Nephron progenitor cell (in vitro differentiated cells): ENCODE data around the gene AGR3.

Source experiments
- DNase-seq: peaks from one replicate; pipeline ENCODE4 v3.0.0; 2021
- H3K27ac Mint-ChIP-seq: 2 replicates; pipeline ENCODE4 v1.8.0; 2021; ENCODE audit warnings: mild to moderate bottlenecking, moderate library complexity, mixed read lengths
- H3K27me3 Mint-ChIP-seq: 2 replicates; pipeline ENCODE4 v1.8.0; 2021; ENCODE audit warnings: mild to moderate bottlenecking, low read depth, mixed read lengths; ENCODE audit not compliant: poor library complexity
- H3K36me3 Mint-ChIP-seq: 2 replicates; pipeline ENCODE4 v1.8.0; 2021; ENCODE audit warnings: low read depth, mixed read lengths
- H3K4me1 Mint-ChIP-seq: 2 replicates; pipeline ENCODE4 v1.8.0; 2021; ENCODE audit warnings: mixed read lengths
- H3K4me3 Mint-ChIP-seq: 2 replicates; pipeline ENCODE4 v1.8.0; 2021; ENCODE audit warnings: mild to moderate bottlenecking, moderate library complexity, mixed read lengths
- H3K9me3 Mint-ChIP-seq: 2 replicates; pipeline ENCODE4 v1.8.0; 2021; ENCODE audit warnings: mild to moderate bottlenecking, moderate library complexity, mixed read lengths
- CTCF ChIP-seq: fragments of 200-600 bp; sonication (generic); IDR thresholded peaks from 2 replicates; pipeline ENCODE4 v1.5.0; 2021; ENCODE audit warnings: antibody characterized with exemption

Gene AGR3

DNA sequence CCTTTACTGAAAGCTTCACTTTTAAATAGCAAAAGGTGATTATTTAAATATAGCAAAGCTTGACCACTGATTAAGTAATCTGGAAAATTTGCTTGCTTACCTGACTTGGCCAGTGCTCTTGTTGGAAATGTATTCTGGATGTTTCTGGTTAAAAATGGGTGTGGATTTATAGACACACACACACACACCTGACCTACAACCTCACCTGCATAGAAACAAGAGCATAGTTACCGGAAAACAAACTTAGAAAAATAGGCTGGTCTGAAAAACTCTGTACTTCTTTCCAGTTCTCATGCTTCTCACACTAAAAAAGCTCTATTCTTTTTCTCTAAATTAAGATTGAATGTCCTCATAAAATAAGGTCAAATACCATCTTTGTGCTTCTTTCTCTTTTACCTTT lies at the start of gene AGR3:
Gene AGR3, minus strand, starts transcription at position 140 of the 400 bp plus-strand sequence. CDS start 3,365 bp downstream, outside the sequence.
- no peak for DNase-seq
- Mint-ChIP-seq H3K27me3 (peaks cover 11% of the 10 kb centered on the region), H3K27ac (no peak within 1 kb of the TSS), H3K4me3 (no peak within 1 kb of the TSS), H3K9me3 (no peaks in the 10 kb centered on the region), H3K36me3 (no peaks in the 10 kb centered on the region), H3K4me1 (no peaks in the 10 kb centered on the region)
- TF ChIP-seq CTCF: no peak

DNA sequence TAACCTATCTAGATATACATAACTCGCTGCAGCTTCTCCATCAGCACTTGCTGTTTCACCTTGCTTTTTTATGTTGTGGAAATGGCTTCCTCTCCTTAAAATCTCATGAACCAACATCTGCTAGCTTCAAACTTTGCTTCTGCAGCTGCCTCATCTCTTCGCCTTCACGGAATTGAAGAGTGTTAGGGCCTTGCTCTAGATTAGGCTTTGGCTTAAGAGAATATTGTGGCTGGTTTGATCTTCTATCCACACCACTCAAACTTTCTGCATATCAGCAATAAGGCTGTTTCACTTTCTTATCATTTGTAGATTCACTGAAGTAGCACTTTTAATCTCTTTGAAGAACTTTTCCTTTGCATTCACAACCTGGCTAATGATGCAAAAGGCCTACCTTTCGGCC lies 49.2 kb upstream of the AGR3 start:
- H3K4me1 Mint-ChIP-seq: no peaks in the 10 kb centered on the region
- H3K27ac Mint-ChIP-seq: no peak overlapping the region
- H3K4me3 Mint-ChIP-seq: no peak overlapping the region
- H3K36me3 Mint-ChIP-seq: no peaks in the 10 kb centered on the region
- H3K27me3 Mint-ChIP-seq: no peaks in the 10 kb centered on the region
- TF ChIP-seq CTCF: no peak
- H3K9me3 Mint-ChIP-seq: no peaks in the 10 kb centered on the region
- no peak for DNase-seq

GRCh38 chr7:16929146-16929762 lies 47.5 kb upstream of the AGR3 start:
- no peaks in the 10 kb centered on the region for H3K9me3 Mint-ChIP-seq
- no peaks in the 10 kb centered on the region for H3K27me3 Mint-ChIP-seq
- no peak for DNase-seq
- no peak for TF ChIP-seq CTCF
- H3K4me3 Mint-ChIP-seq: no peak overlapping the region
- H3K36me3 Mint-ChIP-seq: no peaks in the 10 kb centered on the region
- H3K4me1 Mint-ChIP-seq: peaks cover 5% of the 10 kb centered on the region
- no peak overlapping the region for H3K27ac Mint-ChIP-seq

GRCh38 chr7:16926861-16927260 lies 45.1 kb upstream of the AGR3 start:
- no peaks in the 10 kb centered on the region for H3K9me3 Mint-ChIP-seq
- no peak for TF ChIP-seq CTCF
- H3K36me3 Mint-ChIP-seq: no peaks in the 10 kb centered on the region
- no peaks in the 10 kb centered on the region for H3K27me3 Mint-ChIP-seq
- no peak for DNase-seq
- peaks cover 5% of the 10 kb centered on the region for H3K4me1 Mint-ChIP-seq
- H3K4me3 Mint-ChIP-seq: no peak overlapping the region
- H3K27ac Mint-ChIP-seq: no peak overlapping the region

DNA sequence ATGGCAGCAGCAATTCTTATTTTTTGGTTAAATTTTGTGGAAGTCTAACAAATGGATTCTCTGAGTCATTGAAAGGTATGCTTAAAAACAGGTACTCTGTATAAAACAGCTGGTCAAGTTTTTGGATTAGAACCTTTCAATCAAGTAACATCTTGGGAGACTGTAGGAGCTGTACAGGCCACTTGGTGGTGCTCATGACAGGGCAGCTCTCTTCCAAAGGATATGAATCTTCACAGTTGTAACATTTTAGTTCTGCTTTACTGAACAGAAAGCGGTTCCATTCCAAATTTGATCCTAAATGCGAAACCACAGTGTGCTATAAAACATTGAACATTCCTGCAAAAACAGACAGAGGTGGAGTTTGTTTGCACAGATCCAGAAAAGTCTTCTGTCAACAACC lies 44.5 kb upstream of the AGR3 start:
- H3K4me3 Mint-ChIP-seq: no peak overlapping the region
- H3K36me3 Mint-ChIP-seq: no peaks in the 10 kb centered on the region
- no peak for DNase-seq
- no peaks in the 10 kb centered on the region for H3K9me3 Mint-ChIP-seq
- no peaks in the 10 kb centered on the region for H3K27me3 Mint-ChIP-seq
- peaks cover 5% of the 10 kb centered on the region for H3K4me1 Mint-ChIP-seq
- H3K27ac Mint-ChIP-seq: no peak overlapping the region
- TF ChIP-seq CTCF: peak; percentile 42

GRCh38 chr7:16925609-16926008 lies 43.8 kb upstream of the AGR3 start:
- Mint-ChIP-seq H3K9me3 (no peaks in the 10 kb centered on the region), H3K27ac (no peak overlapping the region), H3K36me3 (no peaks in the 10 kb centered on the region), H3K4me3 (no peak overlapping the region), H3K4me1 (peaks cover 5% of the 10 kb centered on the region), H3K27me3 (no peaks in the 10 kb centered on the region)
- TF ChIP-seq CTCF: no peak
- DNase-seq: no peak
